ENCODE data around the gene PIGL.
"Not testable (repeated sequence)": the region's sequence is repeated elsewhere in the genome, so short reads cannot be mapped to it uniquely, and the experiment has no call there.

Gene PIGL
- long read RNA-seq, donor 1, partial matches to known transcripts: 17 of 80 reads
- long read RNA-seq, donor 1, other reads (novel, unspliced or antisense): 59 of 80 reads
- long read RNA-seq, donor 2, partial matches to known transcripts: 0 of 52 reads
- long read RNA-seq, donor 2, other reads (novel, unspliced or antisense): 49 of 52 reads
- long read RNA-seq, donor 3, partial matches to known transcripts: 0 of 25 reads
- long read RNA-seq, donor 3, other reads (novel, unspliced or antisense): 21 of 25 reads
- long read RNA-seq, donor 4, partial matches to known transcripts: 0 of 8 reads
- long read RNA-seq, donor 4, other reads (novel, unspliced or antisense): 0 of 8 reads
- long read RNA-seq, donor 5, transcript PIGL-205 (2 exons, 888 nt): major isoform, 9 of 118 reads
- long read RNA-seq, donor 5, partial matches to known transcripts: 22 of 118 reads
- long read RNA-seq, donor 5, other reads (novel, unspliced or antisense): 87 of 118 reads
- long read RNA-seq, donor 6, partial matches to known transcripts: 5 of 52 reads
- long read RNA-seq, donor 6, other reads (novel, unspliced or antisense): 44 of 52 reads
- long read RNA-seq, donor 7: 0 reads
- long read RNA-seq, donor 8, partial matches to known transcripts: 55 of 102 reads
- long read RNA-seq, donor 8, other reads (novel, unspliced or antisense): 42 of 102 reads

DNA sequence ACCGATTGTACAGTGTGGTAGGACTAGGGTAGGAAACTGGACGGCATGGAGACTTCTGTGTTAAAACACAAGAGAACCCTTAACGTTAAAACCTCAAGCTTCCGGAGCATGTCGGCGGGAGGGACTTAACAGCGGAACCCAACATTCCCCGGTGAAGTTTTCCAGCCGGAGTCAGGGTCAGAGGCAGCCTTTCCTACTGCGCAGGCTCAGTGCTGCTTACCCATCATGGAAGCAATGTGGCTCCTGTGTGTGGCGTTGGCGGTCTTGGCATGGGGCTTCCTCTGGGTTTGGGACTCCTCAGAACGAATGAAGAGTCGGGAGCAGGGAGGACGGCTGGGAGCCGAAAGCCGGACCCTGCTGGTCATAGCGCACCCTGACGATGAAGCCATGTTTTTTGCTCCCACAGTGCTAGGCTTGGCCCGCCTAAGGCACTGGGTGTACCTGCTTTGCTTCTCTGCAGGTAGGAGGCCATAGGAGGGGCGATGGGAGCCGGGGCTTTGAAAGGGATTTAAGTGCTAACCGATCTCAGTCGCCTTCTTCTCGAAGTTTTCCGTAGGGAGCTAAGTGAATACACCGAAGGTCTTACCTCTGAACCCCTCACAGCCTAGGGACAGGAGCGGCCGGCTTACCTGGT lies at the start of gene PIGL:
PIGL (plus strand) TSS at position 209 of the 634 bp plus-strand sequence; CDS start at position 226, 17 bp downstream.
- peak; percentile 85 for DNase-seq

DNA sequence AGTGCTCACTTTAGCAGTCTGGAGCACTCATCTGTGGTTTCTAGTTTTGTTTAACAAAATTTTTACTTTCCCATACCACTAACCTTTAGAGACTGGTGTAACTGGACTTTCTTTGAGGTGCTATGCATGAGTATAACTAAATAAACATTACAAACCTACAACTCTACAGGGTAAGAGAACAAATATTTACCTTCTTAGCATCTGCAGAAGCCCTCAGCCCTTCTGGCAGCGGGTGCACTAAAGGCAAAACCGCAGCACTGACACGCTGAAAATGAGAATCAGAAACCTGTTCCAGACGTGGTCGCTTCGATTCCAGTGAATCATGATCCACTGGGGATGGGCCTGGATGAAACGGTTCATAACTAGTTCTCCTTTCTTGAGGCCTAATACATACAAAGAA lies 45.4 kb upstream of the PIGL start:
- DNase-seq: no peak

DNA sequence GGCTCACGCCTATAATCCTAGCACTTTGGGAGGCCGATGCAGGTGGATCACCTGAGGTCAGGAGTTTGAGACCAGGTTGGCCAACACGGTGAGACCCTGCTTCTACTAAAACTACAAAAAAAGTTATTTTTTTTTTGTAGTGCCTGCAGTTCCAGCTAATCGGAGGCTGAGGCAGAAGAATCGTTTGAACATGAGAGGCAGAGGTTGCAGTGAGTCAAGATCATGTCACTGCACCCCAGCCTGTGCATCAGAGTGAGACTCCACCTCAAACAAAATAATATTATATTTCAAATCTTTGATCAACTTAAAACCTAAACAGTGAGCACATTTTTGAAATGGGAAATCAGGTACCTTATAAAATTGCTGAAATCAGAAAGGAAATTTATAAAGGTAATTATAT lies 38.2 kb upstream of the PIGL start:
- DNase-seq: no peak

DNA sequence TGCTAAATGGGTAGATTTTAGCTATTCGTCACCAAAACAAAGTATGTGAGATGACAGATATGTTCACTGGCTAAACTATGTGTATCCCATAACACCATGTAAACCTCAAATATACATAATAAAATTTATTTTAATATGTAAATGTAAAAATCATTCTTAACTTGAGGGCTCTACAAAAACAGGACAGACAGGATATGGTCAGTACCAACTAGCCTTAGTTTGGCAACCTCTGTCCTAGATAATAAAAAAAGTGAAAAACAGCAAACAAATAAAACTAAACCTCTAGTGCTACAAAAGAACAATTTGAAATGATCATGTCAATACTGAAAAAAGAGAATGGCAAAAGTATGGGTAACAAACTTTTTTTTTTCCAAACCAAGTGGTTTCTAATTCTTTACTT lies 35.4 kb upstream of the PIGL start:
- no peak for DNase-seq

DNA sequence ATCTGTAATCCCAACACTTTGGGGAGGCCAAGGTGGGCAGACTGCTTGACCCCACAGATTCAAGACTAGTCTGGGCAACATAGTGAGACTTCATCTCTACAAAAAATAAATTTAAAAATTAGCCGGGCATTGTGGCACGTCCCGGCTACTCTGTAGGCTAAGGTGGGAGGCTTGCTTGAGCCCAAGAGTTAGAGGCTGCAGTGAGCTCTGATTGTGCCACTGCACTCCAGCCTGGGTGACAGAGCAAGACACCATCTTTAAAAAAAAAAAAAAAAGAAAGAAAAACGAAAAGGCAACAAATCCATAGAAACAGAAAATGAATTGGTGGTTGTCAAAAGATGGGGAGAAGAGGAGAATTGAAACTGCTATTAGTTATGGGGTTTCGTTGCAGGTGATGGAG lies 29.4 kb upstream of the PIGL start:
- DNase-seq: no peak

DNA sequence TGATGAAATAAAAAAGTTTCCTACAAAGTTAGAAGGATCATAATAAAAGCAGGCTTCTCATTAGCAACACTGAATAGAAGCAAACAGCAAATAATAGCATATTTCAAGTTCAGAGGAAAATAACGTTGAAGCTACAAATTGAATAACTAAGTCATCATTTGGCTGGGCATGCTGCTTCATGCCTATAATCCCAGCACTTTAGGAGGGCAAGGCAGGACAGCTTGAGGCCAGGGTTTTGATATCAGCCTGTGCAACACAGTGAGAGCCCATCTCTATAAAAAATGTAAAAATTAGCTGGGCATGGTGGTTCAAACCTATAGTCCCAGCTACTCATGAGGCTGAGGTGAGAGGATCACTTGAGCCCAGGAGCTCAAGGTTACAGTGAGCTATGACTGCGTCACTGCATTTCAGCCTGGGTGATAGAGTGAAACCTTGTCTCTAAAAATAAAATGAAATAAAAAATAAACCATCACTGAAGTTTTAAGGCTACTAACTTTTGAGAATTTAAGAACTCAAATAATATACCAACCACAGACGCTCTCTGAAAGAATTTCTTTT lies 27.1 kb upstream of the PIGL start:
- no peak for DNase-seq

DNA sequence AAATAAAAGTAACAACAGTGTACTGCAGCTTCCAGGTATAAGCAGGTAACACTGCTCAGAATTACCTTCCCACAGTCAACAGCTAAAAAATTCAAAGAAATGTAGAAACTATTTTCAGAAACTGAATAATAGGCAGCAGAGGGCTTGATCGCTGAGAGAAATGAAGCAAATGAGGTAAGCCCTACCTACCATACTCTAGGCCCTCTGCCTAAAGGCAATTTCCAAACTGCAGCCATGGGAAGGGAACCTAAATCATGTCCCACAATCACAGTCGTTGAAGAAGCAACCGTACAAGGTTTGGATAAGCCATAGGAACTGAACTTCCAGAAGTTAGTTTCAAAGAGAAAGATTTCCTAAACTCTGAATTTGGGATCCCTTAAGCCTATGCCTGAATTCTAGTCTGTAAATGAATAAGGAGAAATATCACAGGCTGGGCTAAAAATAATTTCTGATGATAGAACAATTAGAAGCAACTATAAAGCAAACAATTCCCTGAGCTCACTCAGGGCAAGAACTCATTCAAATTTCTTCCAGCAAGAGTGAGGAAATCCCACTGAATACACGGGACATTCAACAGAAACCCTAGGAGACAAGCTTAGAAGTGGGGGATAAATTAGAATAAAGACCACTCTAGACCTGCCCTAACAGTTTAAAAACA lies 26.2 kb upstream of the PIGL start:
- no peak for DNase-seq

DNA sequence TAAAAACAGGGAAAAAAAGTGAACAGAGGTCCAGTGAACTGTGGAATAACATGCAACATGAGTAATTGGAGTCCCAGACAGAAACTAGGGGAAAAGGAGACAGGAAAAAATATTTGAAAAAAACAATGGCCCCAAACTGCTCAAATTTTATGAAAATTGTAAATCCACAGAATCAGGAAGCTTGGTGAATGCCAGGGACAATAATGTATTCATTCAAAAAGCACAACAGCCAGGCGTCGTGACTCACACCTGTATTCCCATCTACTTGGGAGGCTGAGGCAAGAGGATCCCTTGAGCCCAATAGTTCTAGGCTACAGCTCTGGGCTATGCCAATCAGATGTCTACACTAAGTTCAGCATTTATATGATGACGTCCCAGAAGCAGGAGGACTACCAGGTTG lies 25.4 kb upstream of the PIGL start:
- DNase-seq: no peak

DNA sequence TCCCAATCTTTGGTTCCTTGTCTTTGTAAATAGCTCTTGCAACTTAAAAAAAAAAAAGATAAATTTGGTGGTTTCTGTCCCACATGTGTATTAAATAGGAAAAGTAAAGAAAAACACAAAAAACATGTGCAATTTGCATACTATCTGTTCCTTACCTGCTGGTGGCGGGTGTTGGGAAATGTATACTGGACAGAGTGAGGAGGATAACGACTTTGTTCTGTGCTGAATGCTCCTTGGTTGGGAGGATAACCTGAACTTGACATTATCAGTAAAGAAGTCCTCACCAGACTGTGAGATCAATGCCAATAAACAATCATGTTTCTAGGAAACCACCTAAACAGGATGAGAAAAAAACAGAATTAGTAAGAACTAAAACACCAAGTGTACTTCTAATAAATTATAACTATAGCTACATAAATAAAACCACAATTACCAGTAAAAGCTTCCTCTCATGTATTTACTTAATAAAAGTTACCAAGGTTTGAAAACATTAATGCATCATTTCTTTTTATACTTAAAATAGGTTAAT lies 22.6 kb upstream of the PIGL start:
- not testable (repeated sequence) for DNase-seq

DNA sequence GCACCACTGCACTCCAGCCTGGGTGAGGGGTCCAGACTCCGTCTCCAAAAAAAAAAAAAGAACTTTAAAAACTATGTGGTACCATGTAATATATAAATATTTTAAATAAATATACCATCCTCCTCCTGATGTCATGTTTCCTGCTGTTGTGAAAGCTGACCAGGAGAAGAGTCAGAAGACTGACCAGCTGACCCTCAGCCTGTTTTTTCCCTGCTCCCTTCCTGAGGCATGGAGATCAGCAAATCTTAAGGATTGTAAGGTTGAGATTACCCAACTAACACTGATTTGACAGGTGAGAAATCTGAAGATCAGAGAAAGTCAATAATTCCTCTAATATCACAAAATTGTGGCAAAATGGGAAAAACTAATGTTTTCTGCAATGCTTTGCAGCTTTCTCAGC lies 19.7 kb upstream of the PIGL start:
- no peak for DNase-seq

DNA sequence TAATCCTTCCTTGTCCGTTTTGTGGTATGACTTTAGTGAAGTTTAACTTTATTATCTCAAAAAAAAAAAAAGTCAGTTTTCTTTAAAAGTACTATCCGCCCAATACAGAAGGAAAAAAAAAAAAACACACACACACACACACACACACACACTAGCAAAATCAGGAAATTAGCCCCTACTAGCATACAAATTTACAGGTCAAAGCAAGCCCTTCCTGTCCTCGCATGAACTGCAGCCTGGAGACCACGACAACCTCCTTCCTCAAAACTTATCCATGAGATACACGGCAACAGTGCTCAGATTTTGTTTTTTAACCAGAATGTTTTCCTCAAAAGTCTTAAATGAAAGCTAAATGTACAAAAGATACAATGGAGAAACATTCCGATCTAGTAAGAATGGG lies 17.9 kb upstream of the PIGL start:
- DNase-seq: no peak

DNA sequence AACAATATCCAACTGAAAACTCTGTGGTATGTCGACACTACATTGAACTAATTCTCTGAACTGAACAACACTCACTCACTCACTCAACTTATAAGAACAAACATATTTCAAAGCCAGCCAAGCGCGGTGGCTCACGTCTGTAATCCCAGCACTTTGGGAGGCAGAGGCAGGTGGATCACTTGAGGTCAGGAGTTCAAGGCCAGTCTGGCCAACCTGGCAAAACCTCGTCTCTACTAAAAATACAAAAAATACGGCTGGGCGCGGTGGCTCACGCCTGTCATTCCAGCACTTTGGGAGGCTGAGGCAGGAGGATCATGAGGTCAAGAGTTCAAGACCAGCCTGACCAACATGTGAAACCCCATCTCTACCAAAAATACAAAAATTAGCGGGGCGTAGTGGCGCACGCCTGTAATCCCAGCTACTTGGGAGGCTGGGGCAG lies 15.3 kb upstream of the PIGL start:
- not testable (repeated sequence) for DNase-seq

DNA sequence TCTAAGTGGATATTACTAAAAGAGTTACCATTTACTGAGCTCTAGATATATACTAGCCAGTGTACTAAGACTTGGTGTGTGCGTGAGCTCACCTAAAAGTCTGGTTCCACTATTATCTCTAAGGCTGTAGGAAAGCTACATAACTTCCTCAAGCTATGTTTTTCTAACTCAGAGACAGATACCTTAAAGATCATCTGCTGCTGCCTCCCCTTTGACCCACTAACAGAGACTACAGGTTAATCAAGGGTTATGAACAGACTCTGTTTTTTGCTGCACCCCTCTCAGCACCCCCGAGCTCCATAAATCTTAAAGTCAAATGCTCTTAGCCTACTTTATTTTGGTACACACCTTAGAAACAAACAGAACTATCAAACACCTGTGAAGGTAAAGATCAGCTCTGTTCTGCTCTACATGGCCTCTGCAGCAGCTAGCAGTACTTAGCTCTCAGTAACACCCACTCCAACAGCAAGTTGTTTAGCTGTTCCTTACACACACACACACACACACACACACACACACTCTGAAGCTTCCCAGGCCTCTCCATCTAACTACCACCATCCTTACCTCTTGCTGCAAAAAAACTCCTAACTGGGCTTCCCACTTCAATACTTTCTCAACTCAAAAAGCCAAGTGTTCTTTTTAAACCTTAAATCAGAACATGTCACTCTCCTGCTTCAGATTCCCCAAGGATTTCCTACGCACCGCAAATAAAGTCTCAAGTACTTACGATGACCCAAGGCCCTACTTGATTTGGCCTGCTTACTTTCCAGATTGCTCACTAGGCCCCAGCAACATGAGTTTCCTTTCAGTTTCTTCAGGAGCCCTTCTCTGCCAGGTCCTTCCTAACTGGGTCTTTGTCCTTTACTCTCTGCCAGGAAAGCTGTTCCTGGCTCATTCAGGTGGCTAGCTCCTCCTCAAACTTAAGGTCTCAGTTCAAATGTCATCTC lies 14.2 kb upstream of the PIGL start:
- not testable (repeated sequence) for DNase-seq

DNA sequence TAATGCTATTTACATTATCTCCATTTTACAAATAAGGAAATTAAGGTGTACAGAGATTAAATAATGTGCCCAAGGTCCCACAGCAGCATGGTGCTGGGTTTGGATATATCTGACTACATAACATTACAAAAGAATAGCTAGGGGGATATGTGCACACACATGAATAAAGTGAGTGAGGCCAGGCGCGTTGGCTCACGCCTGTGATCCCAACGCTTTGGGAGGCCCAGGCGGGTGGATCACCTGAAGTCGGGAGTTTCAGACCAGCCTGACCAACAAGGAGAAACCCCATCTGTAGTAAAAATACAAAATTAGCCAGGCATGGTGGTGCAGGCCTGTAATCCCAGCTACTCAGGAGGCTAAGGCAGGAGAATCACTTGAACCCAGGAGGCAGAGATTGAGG lies 12.2 kb upstream of the PIGL start:
- DNase-seq: not testable (repeated sequence)

DNA sequence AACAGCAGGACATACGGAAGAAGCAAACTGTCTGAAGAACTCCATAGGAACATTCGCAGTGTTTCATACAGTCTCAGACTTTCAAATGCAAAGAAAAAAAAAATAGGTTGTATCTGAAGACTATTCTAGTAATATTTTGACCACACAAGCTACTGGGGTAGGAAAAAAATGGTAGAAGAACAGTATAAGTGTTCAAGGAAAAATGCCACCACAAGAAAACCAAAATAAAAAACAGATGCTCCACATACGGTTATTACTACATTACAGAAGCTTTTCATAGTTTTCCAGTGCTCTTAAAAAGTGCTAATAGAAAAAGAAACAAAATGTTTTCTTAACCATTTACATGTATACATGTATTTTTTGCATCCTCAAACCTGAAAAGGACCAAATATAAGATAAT lies 5.4 kb upstream of the PIGL start:
- no peak for DNase-seq

DNA sequence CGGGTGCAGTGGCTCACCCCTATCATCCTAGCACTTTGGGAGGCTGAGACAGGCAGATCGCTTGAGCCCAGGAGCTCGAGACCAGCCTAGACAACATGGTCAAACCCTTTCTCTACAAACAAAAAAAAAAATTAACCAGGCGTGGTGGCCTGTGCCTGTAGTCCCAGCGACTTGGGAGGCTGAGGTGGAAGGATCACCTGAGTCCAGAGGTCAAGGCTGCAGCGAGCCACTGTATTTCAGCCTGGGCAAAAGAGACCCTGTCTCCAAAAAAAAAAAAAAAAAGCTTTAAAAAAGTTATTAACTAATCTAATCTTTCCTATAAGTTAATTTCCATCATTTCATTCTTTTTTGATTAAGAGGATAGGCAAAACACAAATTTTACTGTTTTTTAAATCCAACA lies 4.2 kb upstream of the PIGL start:
- DNase-seq: no peak

DNA sequence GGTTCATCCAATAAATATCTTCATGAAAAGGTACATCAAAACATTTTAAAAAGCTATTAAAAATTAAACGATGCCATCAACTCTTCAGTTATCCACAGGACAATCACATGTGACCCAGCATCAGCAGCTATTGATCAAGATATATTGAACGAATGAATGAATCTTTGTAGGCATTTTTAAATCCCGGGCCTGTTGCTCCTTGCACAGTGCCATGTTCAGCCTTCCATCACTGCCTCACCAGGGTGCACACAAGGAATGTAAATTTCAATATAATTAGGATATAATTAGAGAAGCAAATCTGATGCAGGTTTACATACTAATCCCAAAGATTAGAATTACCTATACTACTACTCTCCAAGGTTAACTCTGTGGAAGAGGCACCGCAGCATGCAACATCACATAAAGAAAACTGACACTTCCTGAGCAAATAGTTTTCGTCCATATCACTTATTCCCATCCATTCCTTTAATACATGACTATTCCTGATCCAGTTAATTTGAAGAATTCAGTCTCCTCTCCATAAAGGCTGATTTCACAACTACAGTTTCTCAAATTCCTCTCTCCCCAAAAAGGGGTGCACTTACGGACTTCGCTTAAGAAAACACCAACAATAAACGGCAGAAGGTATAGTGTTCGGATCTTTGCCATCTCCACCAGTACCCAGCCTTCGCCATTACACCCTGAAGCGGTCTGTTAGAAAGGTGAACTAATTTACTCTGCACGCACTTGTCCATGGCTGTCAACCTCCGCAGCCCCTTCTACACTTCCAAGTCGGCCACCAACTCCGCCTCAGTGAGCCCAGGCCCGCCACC lies 2.6 kb upstream of the PIGL start:
- DNase-seq: no peak

DNA sequence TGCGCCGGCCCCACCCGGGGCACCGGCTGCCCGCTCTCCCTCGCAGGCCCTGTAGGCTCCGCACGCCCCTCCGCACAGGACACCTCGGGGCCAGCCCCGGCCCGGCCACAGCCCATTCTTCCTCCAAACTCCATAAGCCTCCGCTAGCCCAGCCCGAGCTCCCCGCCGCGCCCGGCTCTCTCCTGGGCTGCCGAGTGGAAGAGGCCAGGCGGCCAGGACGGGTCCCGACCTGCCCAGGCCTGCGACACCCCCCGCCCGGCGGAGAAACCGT lies 2.1 kb upstream of the PIGL start:
- no peak for DNase-seq

DNA sequence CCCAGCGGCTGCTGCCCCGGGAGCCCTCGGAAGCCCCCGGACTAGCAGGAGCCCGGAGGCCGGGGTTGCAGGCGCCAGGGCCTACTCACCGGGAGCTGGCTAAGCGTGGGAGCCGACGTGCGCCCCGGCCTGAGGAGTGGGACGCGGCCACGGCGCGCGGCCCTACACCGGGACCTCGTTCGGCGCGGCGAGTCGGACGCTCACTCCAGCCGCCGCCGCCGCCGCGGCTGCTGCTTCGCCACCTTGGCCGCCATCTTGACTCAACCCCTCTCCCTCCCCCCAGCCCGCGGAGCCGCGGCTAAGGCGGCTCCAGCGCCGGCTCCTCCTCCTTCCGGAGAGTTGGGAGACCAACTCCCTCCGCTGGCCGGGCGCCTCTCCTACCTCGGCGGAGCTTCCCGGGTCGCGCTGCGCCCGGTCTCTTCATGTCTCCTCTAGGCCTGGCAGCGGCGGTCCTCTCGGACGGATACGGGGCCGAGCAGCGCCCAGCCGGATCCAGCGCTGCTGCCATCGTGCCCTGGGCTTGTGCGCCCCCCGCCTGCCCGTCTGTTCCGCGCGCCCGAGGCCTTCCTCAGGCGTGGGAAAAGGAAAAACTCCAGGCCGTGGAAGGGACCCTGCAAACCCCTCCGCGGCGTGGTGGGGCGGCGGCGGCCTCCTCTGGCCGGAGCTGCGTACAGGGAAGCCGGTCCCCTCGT lies 1.6 kb upstream of the PIGL start, which contains the start of gene NCOR1:
NCOR1 (minus strand) TSS at position 262 of the 692 bp plus-strand sequence. CDS start 20,965 bp downstream, outside the sequence.
- peak; percentile 99 for DNase-seq

DNA sequence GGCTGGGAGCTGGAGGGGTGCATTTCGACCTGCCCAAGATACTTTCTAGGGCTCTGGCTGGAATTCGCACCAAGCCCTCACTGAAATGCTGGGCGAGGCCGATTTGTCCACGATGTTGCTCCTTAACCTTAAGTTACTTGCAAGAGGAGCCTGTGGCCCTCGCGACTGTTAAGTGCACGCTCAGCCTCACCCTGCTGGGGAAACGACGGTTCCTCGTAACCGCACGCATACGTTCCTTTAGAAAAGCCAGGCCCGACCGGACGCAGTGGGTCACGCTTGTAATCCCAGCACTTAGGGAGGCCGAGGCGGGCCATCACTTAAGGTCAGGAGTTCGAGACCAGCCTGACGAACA lies 1.1 kb upstream of the PIGL start:
- no peak for DNase-seq

Data from right kidney (tissue), 9 donors.